Stromal cell of bone marrow (primary cell): Measurements from ENCODE around the gene TRMT5.

ENCODE experiments used
- DNase-seq: peaks from one replicate; pipeline ENCODE4 v3.0.0-alpha.2; 2012; ENCODE audit warnings: low read depth

TRMT5 gene

GRCh38 chr14:60964904-60965303 lies 16.0 kb downstream of the TRMT5 start:
- no peak for DNase-seq

GRCh38 chr14:60963761-60964160 lies 17.1 kb downstream of the TRMT5 start:
- no peak for DNase-seq

- DNase-seq: no peak
Measured at GRCh38 chr14:60958146-60958545, 22.7 kb downstream of the TRMT5 start.

- DNase-seq: no peak
Measured at GRCh38 chr14:60956632-60957031, 24.2 kb downstream of the TRMT5 start.

GRCh38 chr14:60956202-60956601 lies 24.7 kb downstream of the TRMT5 start:
- DNase-seq: no peak

GRCh38 chr14:60951776-60952435 lies 29.0 kb downstream of the TRMT5 start:
- DNase-seq: peak; percentile 84

- no peak for DNase-seq
Measured at GRCh38 chr14:60946773-60947172, 34.1 kb downstream of the TRMT5 start.

GRCh38 chr14:60945984-60946383 lies 34.9 kb downstream of the TRMT5 start:
- DNase-seq: peak; percentile 21

- no peak for DNase-seq
Measured at GRCh38 chr14:60944204-60944603, 36.7 kb downstream of the TRMT5 start.

- no peak for DNase-seq
Measured at GRCh38 chr14:60943637-60944032, 37.2 kb downstream of the TRMT5 start.

- DNase-seq: no peak
Measured at GRCh38 chr14:60935319-60935718, 45.6 kb downstream of the TRMT5 start.

GRCh38 chr14:60933920-60934655 lies 46.8 kb downstream of the TRMT5 start:
- no peak for DNase-seq

- DNase-seq: no peak
Measured at GRCh38 chr14:60931218-60931617, 49.7 kb downstream of the TRMT5 start.

- no peak for DNase-seq
Measured at GRCh38 chr14:60926002-60926401, 54.9 kb downstream of the TRMT5 start.

- DNase-seq: no peak
Measured at GRCh38 chr14:60925286-60925685, 55.6 kb downstream of the TRMT5 start.

GRCh38 chr14:60922050-60922449 lies 58.8 kb downstream of the TRMT5 start:
- no peak for DNase-seq
